Epithelial cell of proximal tubule (primary cell): Measurements from ENCODE around the gene E2F2. TPM values are rescaled to one million over a fixed set of nuclear protein-coding genes. Genes with fewer than 3 reads are reported as not detected.

Experiments used
- DNase-seq: peaks from one replicate; pipeline ENCODE4 v3.0.0-alpha.2; 2011; ENCODE audit warnings: low read depth
- H3K4me3 ChIP-seq: 2 replicates; pipeline ENCODE4 v1.5.1; 2011; ENCODE audit warnings: low read depth, mild to moderate bottlenecking, low read length
- total RNA-seq: library from RNA; depleted of rRNA; stranded (reverse); fragments of >200 nt; gene quantifications from 2 replicates; pipeline ENCODE4 v1.2.3, GENCODE V29; 2015
- TF ChIP-seq, protein P1 (sequence below): conservative IDR thresholded peaks from 2 replicates; pipeline ENCODE4 v1.5.1; 2012; ENCODE audit warnings: low read depth, mild to moderate bottlenecking, low read length

Gene E2F2
- 4.0 and 6.5 TPM in 2 replicates for total RNA-seq

- TF ChIP-seq, protein P1, sequence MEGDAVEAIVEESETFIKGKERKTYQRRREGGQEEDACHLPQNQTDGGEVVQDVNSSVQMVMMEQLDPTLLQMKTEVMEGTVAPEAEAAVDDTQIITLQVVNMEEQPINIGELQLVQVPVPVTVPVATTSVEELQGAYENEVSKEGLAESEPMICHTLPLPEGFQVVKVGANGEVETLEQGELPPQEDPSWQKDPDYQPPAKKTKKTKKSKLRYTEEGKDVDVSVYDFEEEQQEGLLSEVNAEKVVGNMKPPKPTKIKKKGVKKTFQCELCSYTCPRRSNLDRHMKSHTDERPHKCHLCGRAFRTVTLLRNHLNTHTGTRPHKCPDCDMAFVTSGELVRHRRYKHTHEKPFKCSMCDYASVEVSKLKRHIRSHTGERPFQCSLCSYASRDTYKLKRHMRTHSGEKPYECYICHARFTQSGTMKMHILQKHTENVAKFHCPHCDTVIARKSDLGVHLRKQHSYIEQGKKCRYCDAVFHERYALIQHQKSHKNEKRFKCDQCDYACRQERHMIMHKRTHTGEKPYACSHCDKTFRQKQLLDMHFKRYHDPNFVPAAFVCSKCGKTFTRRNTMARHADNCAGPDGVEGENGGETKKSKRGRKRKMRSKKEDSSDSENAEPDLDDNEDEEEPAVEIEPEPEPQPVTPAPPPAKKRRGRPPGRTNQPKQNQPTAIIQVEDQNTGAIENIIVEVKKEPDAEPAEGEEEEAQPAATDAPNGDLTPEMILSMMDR: peak; percentile 7
- H3K4me3 ChIP-seq: peak within 1 kb of the TSS; percentile 68
- DNase-seq: no peak
Measured at GRCh38 chr1:23530747-23531561, at the start of gene E2F2. E2F2 (minus strand) TSS chr1:23531233; CDS start chr1:23530793, 440 bp downstream.

GRCh38 chr1:23578997-23579363 is 47.9 kb upstream of the E2F2 start:
- TF ChIP-seq, protein P1: no peak
- H3K4me3 ChIP-seq: no peak overlapping the region

GRCh38 chr1:23578311-23578996 is 47.4 kb upstream of the E2F2 start:
- no peak for DNase-seq
- TF ChIP-seq, protein P1: no peak
- no peak overlapping the region for H3K4me3 ChIP-seq

More at GRCh38 chr1:23578997-23579363, 47.9 kb upstream of the E2F2 start:
- no peak for DNase-seq

- TF ChIP-seq, protein P1: no peak
- peak; percentile 77 for DNase-seq
- no peak overlapping the region for H3K4me3 ChIP-seq
Measured at GRCh38 chr1:23577056-23578004, 46.3 kb upstream of the E2F2 start.

DNA sequence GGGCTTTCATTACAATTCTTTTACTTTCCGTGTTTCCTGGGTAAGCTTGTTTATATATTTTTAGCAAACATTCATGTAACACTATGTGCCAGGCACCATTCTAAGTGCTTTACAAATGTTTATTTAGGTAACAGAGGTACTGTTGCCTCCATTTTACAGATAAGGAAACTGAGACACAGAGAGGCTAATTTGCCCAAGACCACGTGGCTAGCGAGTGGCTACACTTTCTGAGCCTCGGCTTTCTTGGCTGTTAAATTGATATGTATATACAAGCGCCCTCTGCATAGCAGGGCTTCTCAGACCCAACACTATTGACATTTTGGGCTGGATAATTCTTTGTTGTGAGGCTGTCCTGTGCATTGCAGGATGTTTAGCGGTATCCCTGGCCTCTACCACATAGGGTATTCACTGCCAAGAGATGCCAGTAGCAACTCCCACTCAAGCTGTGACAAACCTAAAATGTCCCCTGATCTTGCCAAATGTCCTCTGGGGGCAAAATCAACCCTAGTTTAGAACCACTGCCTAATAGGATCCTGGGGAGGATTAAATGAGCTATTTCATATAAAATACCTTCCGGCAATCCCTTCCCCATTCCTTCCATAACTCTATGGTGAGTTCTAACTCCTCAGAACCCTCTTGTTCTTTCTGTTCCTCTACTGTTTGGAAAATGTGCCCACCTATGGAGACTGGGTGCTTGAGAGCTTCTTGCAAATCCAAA is 45.5 kb upstream of the E2F2 start:
- TF ChIP-seq, protein P1: no peak
- H3K4me3 ChIP-seq: no peak overlapping the region
- DNase-seq: no peak

DNA sequence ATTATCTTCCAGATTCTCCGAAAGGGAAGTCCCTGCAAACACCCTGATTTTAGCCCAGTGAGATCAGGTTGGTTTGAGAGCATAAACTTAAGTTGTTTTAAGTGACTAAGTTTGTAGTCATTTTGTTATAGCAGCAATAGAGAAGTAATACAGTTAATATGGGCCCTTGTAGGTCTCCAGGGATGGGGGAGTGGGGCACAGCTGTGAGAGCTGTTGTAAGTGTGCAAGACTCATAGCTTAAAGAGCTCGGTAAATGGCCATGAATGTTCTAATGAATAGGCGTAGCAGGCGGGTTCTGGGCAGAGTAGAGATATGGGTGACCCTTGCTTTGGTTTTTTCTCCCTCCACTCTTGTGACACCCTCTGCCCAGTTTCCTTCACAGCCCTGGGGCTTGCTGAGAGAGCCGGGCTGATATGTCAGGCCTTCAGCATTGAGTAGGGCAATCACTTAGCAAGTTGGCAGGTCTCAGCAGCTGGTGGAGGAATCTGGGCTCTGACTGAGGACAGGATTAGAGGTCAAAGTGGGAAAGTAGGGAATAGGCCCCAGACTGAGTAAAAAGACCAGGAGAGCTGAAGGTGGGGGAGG is 44.3 kb upstream of the E2F2 start:
- TF ChIP-seq, protein P1: no peak
- no peak for DNase-seq
- no peak overlapping the region for H3K4me3 ChIP-seq
